Tibial nerve (tissue), 4 donors: ENCODE measurements around the gene GSTP1.

Experiments
- CTCF ChIP-seq, 5 experiments: fragments of 200-600 bp in 3 of 5; fragments of 450-650 bp in 2 of 5; sonication (generic) in 3 of 5; IDR thresholded peaks; one replicate each; pipeline ENCODE4 v1.5.1; 2016 to 2019; ENCODE audit warnings: antibody characterized with exemption in 5 of 5, mild to moderate bottlenecking in 3 of 5, moderate library complexity in 2 of 5
- EP300 ChIP-seq, 2 donors: sonication (generic); formaldehyde crosslinking; IDR thresholded peaks; one replicate each; pipeline ENCODE4 v1.6.1; 2017; ENCODE audit warnings: antibody characterized with exemption in 2 of 2, mild to moderate bottlenecking in 1 of 2
- POLR2A ChIP-seq, 2 donors: fragments of 450-650 bp; IDR thresholded peaks; one replicate each; pipeline ENCODE4 v1.6.1; 2017; ENCODE audit warnings: antibody characterized with exemption in 2 of 2, mild to moderate bottlenecking in 2 of 2, moderate library complexity in 2 of 2

GRCh38 chr11:67588136-67588503, 4.5 kb downstream of the GSTP1 start:
- no peak for TF ChIP-seq CTCF (IDR thresholded peaks at IDR 0.05)
- TF ChIP-seq POLR2A (IDR thresholded peaks at IDR 0.05) = no peak
- no peak for TF ChIP-seq EP300 (IDR thresholded peaks at IDR 0.05)
